Upper lobe of left lung (tissue), 6 donors: ENCODE results near the gene MYOD1. TPM values are rescaled to one million over a fixed set of nuclear protein-coding genes. Genes with fewer than 3 reads are reported as not detected.
A peak's percentile ranks its signal among the peaks of the same experiment; 100 is the strongest.

Experiments used
- ATAC-seq, 2 donors: fragments of 200-7000 bp; cut with Tn5 transposase; one replicate each; pipeline ENCODE4 v1.9.1; 2022; ENCODE audit warnings: mild to moderate bottlenecking in 2 of 2, moderate library complexity in 2 of 2; ENCODE audit not compliant: low FRiP score in 2 of 2
- DNase-seq, 2 donors: peaks; one replicate each; pipeline ENCODE4 v3.0.0-alpha.2; 2019 to 2020
- H3K27ac ChIP-seq, 4 donors: fragments of 200-600 bp; sonication (generic); one replicate each; pipeline ENCODE4 v1.5.1; 2016 to 2019
- H3K27me3 ChIP-seq, 4 donors: fragments of 200-600 bp; sonication (generic); one replicate each; pipeline ENCODE4 v1.5.1; 2017 to 2019
- H3K36me3 ChIP-seq, 4 donors: fragments of 200-600 bp; sonication (generic); one replicate each; pipeline ENCODE4 v1.5.1; 2016 to 2019
- H3K4me1 ChIP-seq, 4 donors: fragments of 200-600 bp; sonication (generic); one replicate each; pipeline ENCODE4 v1.5.1; 2018 to 2019
- H3K4me3 ChIP-seq, 4 donors: fragments of 200-600 bp; sonication (generic); one replicate each; pipeline ENCODE4 v1.5.1; 2017 to 2019; ENCODE audit warnings: mild to moderate bottlenecking in 2 of 4, moderate library complexity in 1 of 4
- H3K9me3 ChIP-seq, 4 donors: fragments of 200-600 bp; sonication (generic); one replicate each; pipeline ENCODE4 v1.5.1; 2018 to 2019
- EP300 ChIP-seq, 4 donors: sonication (generic); formaldehyde crosslinking; IDR thresholded peaks; one replicate each; pipeline ENCODE4 v1.5.1; 2017; ENCODE audit warnings: antibody characterized with exemption in 4 of 4, control low read depth in 2 of 4
- POLR2A ChIP-seq, 4 donors: fragments of 450-650 bp; IDR thresholded peaks; one replicate each; pipeline ENCODE4 v1.5.1; 2016 to 2017; ENCODE audit warnings: antibody characterized with exemption in 4 of 4, mild to moderate bottlenecking in 2 of 4
- POLR2AphosphoS5 ChIP-seq, 2 donors: sonication (generic); formaldehyde crosslinking; IDR thresholded peaks; one replicate each; pipeline ENCODE4 v1.5.1; 2017; ENCODE audit warnings: antibody characterized with exemption in 2 of 2
- WGBS, 2 donors: methylation state at CpG; one replicate each; pipeline ENCODE4 v1.1.5; 2017 to 2018; 5-methylcytosine and 5-hydroxymethylcytosine counted together
- total RNA-seq, 6 donors: library from RNA; depleted of rRNA in 4 of 6; stranded (reverse); fragments of >200 nt in 4 of 6; gene quantifications; one replicate each; pipeline versions ENCODE4 v1.1.0 to v1.2.1, GENCODE V29; 2016 to 2021
- TF ChIP-seq, protein P1 (sequence below), 6 experiments: fragments of 450-650 bp in 4 of 6; fragments of 200-600 bp in 2 of 6; sonication (generic) in 2 of 6; IDR thresholded peaks; one replicate each; pipeline ENCODE4 v1.5.1; 2016 to 2019; ENCODE audit warnings: antibody characterized with exemption in 6 of 6
- donor health status: DM: no; HTN: no; CAD: no; lungs with moderate emphysema.
- donor health status: DM: no; HTN: yes; CAD: no; lungs with severe emphysema.

MYOD1 gene
- total RNA-seq, 6 donors from 2014 or later, result not detected

- H3K4me1 ChIP-seq, result no peaks in the 10 kb centered on the region
- H3K36me3 ChIP-seq, result no peaks in the 10 kb centered on the region
- WGBS, 2 donors, result 67 to 76% methylated on average over 5 to 10 of the region's 10 CpGs
- H3K4me3 ChIP-seq, result no peak overlapping the region
- H3K27ac ChIP-seq, result no peak overlapping the region
- no peak for TF ChIP-seq POLR2AphosphoS5 (IDR thresholded peaks at IDR 0.05)
- TF ChIP-seq, protein P1, sequence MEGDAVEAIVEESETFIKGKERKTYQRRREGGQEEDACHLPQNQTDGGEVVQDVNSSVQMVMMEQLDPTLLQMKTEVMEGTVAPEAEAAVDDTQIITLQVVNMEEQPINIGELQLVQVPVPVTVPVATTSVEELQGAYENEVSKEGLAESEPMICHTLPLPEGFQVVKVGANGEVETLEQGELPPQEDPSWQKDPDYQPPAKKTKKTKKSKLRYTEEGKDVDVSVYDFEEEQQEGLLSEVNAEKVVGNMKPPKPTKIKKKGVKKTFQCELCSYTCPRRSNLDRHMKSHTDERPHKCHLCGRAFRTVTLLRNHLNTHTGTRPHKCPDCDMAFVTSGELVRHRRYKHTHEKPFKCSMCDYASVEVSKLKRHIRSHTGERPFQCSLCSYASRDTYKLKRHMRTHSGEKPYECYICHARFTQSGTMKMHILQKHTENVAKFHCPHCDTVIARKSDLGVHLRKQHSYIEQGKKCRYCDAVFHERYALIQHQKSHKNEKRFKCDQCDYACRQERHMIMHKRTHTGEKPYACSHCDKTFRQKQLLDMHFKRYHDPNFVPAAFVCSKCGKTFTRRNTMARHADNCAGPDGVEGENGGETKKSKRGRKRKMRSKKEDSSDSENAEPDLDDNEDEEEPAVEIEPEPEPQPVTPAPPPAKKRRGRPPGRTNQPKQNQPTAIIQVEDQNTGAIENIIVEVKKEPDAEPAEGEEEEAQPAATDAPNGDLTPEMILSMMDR (IDR thresholded peaks at IDR 0.05), result no peak
- TF ChIP-seq EP300 (IDR thresholded peaks at IDR 0.05), result no peak
- TF ChIP-seq POLR2A (IDR thresholded peaks at IDR 0.05), result no peak
- no peak for ATAC-seq
- H3K27me3 ChIP-seq, result no peaks in the 10 kb centered on the region
- H3K9me3 ChIP-seq, result no peaks in the 10 kb centered on the region
- no peak for DNase-seq
These were observed 25.0 kb downstream of the MYOD1 start for GRCh38 chr11:17744151-17744940.

DNA sequence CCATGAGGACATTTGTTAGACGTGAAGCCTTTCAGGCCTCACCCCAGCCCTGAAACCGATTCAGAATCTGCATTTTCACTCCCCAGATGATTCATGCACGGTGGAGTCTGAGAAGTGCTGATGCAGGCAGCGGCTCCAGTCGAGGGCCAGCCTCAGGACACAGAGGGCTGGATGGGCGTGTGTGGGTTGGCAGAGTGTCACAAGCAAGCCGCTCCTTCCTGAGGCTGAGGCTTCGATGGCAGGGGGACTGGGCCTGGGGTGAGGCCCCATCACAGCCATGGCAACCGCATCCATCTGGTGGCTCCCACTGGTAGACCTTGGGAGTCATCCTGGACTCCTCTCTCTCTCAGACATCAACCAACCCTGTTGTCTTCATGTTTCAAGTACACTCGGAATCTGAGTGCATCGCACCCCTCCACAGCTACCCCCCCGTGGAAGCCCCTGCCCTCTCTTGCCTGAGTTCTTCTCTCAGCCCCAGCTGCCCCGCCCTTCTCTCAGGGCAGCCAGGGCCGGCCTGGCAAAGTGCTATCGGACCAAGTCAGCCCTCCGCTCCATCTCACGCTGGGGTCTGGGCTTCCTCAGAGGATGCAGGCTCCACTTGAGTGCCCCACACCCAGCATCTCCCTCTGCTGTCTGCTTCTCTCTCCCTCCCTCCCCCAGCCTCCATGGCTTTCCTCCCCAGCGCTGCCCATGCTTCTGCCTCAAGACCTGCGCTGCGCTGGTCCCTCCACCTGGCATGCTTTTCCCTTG lies 25.8 kb downstream of the MYOD1 start:
- H3K4me3 ChIP-seq, result no peak overlapping the region
- no peak for ATAC-seq
- no peak for TF ChIP-seq POLR2AphosphoS5 (IDR thresholded peaks at IDR 0.05)
- TF ChIP-seq, protein P1 (IDR thresholded peaks at IDR 0.05), result no peak
- TF ChIP-seq EP300 (IDR thresholded peaks at IDR 0.05), result no peak
- no peak for TF ChIP-seq POLR2A (IDR thresholded peaks at IDR 0.05)
- H3K27me3 ChIP-seq, result no peaks in the 10 kb centered on the region
- H3K27ac ChIP-seq, result no peak overlapping the region
- H3K9me3 ChIP-seq, result no peaks in the 10 kb centered on the region
- H3K36me3 ChIP-seq, result no peaks in the 10 kb centered on the region
- peak in 1 of 2 donors; percentile 51 for DNase-seq
- no peaks in the 10 kb centered on the region for H3K4me1 ChIP-seq
- 82 to 83% methylated on average over 18 to 20 of the region's 20 CpGs for WGBS, 2 donors

- Histone ChIP-seq H3K36me3 (no peaks in the 10 kb centered on the region), H3K27ac (no peak overlapping the region), H3K4me1 (no peaks in the 10 kb centered on the region), H3K4me3 (no peak overlapping the region), H3K9me3 (no peaks in the 10 kb centered on the region), H3K27me3 (no peaks in the 10 kb centered on the region)
- WGBS, 2 donors, result 64 to 79% methylated on average over 11 of the region's 11 CpGs
- DNase-seq, result no peak
- ATAC-seq, result no peak
- no peak for TF ChIP-seq EP300 (IDR thresholded peaks at IDR 0.05)
- no peak for TF ChIP-seq POLR2A (IDR thresholded peaks at IDR 0.05)
- TF ChIP-seq, protein P1 (IDR thresholded peaks at IDR 0.05), result no peak
- no peak for TF ChIP-seq POLR2AphosphoS5 (IDR thresholded peaks at IDR 0.05)
These were observed 26.7 kb downstream of the MYOD1 start for GRCh38 chr11:17746096-17746495.

- Histone ChIP-seq H3K27ac (no peak overlapping the region), H3K9me3 (no peaks in the 10 kb centered on the region), H3K27me3 (no peaks in the 10 kb centered on the region), H3K36me3 (no peaks in the 10 kb centered on the region), H3K4me1 (no peaks in the 10 kb centered on the region), H3K4me3 (no peak overlapping the region)
- WGBS, 2 donors, result 75 to 78% methylated on average over 8 to 19 of the region's 19 CpGs
- DNase-seq, result peak in 1 of 2 donors; percentile 70
- no peak for ATAC-seq
- TF ChIP-seq POLR2AphosphoS5 (IDR thresholded peaks at IDR 0.05) (no peak), POLR2A (IDR thresholded peaks at IDR 0.05) (no peak), EP300 (IDR thresholded peaks at IDR 0.05) (no peak)
- TF ChIP-seq, protein P1 (IDR thresholded peaks at IDR 0.05), result no peak
These were observed 28.0 kb downstream of the MYOD1 start for GRCh38 chr11:17747131-17747955.
